ENCODE data around the gene INF2.

INF2 gene

GRCh38 chr14:104676694-104677511, 12.5 kb upstream of the INF2 start:
- DNase-seq (ENCODE audit: low read depth in 2 of 2) = peak in 1 of 2 donors; percentile 46

DNA sequence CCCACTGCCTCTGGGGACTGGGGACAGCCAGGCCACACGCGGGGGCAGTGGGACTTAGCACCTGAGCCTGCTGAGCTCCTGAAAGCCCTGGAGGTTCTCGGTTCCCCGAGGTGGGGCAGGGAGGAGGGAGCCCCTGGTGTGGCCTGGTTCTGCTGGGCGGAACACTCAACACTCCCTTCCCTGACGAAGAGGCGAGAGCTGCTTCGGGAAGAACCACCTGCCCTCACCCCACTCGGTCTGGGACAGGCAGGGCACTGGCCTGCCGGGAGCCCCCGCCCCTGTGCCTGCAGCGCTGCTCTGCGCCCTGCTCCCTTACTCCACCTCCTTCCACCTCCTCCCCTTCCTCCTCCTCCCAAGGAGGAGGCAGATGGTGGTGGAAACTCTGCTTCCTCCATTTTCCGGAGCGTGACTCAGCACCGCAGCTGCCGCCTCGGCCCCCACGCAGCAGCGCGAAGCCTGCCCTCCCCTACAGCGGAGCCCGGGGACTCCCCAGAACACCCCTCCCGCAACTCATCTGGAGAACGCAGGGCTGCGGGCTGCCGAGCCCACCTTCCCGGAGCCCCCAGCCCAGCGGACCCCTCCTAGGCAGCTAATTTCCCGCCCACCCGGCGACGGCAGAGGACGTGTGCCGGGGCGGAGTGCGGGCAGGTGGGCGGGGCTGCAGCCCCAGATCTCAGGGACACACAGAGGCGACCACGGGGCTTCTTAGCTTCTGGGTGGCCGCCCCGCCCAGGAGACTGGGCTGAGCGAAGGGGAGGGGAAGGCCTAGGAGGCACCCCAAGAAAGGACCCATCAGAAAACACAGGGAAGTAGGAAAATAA, 11.7 kb upstream of the INF2 start:
- DNase-seq (ENCODE audit: low read depth in 2 of 2) = peak; percentile 42 to 53

GRCh38 chr14:104678346-104678745, 11.1 kb upstream of the INF2 start:
- no peak for DNase-seq (ENCODE audit: low read depth in 2 of 2)

GRCh38 chr14:104678901-104679705, 10.3 kb upstream of the INF2 start:
- no peak for DNase-seq (ENCODE audit: low read depth in 2 of 2)

DNA sequence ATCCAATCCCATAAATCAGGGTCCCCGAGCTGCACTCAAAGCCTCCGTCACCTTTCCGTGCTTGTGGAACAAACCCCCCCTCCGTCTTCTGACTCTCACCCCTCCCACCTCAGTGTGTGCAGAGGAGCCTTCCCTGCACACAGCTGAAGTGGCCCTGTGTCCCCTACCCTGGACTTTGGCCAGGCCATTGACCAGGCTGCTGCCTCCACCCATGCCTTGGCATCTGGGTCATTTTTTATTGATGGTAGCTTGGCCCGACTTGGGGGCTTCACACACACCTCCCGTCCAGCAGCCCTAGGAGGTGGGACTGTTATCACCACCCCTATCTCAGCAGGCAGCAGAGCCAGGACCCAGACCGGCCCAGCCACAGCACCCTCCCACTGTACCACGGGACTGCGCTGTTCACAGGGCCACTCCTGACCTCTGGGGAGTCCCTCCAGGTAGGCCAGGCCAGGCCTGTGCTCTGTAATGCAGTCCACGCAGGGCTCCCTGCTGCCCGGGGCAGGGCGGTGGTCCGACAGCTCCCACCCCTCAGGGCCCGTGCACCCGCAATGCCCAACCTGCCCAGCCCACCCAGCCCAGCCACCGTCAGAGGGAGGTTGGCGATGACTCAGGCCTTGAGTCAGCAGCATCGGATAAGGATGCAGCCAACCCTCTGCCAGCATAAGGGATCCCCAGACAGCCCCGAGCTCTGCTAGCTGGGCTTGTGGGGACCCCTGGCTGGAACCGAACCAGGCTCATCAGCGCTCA, 9.2 kb upstream of the INF2 start:
- DNase-seq (ENCODE audit: low read depth in 2 of 2) = no peak

GRCh38 chr14:104680806-104681688, 8.4 kb upstream of the INF2 start:
- no peak for DNase-seq (ENCODE audit: low read depth in 2 of 2)

DNA sequence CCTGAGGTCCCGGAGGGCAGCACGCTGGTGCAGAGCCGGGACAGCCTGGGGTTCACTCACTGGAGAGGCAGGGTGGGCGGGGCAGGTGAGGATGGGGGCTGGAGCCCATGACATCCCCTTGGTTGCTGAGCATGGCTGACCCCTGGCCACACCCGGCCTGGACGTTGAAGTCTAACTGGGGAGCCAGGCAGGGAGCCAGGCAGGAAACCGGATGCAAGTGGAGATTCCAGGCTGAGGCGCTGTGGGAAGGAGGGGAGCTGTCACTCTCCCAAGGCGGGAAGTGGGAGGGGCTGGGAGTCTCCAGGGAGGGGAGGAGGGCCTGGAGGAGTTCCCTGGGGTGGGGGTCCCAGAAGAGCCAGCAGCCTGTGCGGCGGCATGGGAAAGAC, 7.7 kb upstream of the INF2 start:
- no peak for DNase-seq (ENCODE audit: low read depth in 2 of 2)

- DNase-seq (ENCODE audit: low read depth in 2 of 2) = no peak
Observed at GRCh38 chr14:104682107-104682593, 7.3 kb upstream of the INF2 start.

DNA sequence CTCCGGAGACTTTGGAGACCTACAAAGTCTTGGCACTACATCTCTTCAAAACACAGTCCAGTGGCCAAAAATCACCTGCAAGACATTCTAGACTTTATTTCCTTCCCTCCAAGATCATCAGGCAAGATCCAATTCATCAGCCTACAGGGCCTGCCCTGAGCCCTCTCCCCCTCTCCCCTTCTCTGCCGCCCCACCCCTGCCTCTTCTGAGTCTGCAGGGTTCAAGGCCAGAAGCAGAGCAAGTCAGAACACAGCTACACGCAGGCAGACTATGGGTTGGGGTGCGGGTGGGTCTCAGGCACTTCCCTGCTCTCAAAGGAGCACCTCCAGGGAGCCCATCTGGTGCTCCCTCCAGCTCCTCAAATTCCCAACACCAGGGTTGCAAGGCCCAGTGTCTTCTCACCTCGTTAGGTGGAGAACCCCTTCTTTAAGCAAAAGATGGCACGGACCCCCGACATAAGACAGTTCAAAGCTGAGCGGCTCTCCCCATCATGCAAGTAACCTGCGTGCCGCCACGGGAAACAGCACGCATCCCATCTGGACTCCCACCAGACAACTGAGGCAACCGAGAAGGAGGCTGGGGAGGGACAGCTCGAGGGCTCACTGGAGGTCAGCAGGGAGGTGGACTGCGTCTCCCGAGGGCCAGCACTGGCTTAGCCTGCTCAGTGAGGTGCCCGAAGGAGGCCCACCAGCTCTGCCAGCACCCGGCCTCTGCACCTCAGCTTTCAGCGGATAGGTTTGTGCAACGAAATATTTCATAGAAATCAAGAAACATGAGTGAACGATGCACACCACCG, 5.6 kb upstream of the INF2 start:
- DNase-seq (ENCODE audit: low read depth in 2 of 2) = no peak

DNA sequence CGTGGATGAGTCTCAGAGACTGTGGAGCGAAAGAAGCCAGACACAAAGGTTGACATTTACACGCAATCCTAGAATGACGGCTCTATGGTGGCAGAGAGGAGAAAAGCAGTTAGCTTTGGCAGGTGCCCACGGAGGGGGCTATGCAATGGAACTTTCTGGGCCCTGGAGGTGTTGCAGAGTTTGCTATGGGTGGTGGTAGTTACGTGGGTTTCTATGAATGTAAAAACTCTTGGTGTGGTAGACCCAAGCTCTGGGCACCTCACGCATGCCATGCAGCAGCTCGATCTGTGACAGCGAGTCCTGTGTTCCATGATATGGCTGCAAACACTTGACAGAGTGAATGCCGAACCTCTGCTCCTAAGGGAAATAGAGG, 5.0 kb upstream of the INF2 start:
- DNase-seq (ENCODE audit: low read depth in 2 of 2) = no peak

- DNase-seq (ENCODE audit: low read depth in 2 of 2) = no peak
Observed at GRCh38 chr14:104685216-104685997, 4.0 kb upstream of the INF2 start.

GRCh38 chr14:104685998-104686610, 3.3 kb upstream of the INF2 start:
- DNase-seq (ENCODE audit: low read depth in 2 of 2) = no peak

DNA sequence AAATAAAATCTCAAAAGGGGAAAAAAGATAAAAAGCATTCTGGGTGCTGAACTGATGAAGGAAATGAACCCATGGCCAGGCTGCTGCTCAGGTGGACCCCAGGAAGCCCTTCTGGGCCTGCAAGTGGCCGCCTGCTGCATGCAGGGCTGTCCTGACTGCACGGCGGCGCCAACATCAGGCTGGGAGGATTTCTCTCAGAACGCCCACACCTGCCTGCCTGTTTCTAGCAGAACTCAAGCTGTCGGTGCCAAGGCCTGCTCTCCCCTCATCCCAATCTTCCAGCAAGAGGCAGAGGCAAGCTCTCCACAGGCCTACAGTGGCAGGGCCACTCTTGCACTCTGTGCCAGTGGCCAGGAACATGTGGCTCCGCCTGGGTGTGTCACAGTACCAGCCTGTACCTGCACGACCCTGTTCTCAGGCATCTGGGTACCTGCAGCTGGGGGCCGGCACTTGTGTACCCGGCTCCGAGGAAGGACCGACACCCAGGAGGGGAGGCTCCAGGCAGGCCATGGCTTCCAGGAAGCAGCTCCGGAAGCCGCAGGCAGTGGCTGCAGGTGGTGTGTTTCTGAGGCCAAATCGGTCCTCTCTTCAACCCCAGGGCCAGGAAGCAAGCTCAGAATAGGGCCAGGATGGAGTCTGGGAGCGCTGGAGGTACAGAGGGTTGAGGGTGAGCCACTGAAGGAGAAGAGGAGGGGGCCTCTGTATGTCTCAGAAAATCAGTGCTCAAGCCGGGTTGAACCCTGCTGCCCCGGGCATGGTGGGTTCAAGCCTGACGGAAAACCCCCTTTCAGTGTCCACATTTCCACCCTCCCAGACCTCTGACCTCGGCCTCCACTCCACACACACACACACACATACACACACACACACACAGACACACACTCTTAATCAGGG, 2.5 kb upstream of the INF2 start:
- no peak for DNase-seq (ENCODE audit: low read depth in 2 of 2)

GRCh38 chr14:104687601-104688504, 1.6 kb upstream of the INF2 start:
- DNase-seq (ENCODE audit: low read depth in 2 of 2) = no peak

DNA sequence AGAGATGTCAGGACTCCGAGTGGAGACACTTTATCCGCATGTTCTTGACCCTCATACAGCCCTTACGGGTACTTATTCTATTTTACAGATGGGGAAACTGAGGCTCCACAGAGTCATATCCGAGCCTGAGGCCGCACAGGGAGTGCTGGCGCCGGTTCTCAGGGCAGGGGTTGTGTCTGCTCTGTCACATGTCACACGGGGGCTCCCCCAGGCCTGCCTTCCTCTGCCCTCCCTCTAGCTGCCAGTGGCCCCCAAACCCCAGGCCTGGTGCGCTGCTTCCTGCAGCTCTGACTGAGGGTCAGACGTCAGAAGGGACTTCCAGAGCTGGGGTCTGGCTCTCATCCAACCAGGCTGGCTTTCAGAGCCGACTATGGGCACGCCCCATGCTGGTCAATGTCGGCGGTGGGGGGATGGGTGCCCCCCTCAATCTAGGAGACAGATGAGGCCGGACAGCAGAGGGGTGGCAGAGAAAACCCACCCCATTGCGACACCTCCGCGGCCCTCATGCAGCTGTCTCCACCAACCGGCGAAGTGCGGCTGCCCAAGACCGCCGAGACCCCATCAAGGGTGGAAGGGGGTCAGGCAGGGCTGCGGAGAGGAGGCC, 811 bp upstream of the INF2 start:
- DNase-seq (ENCODE audit: low read depth in 2 of 2) = no peak
